GM18520 (cell line): ENCODE results near the gene WFDC1.
"Not testable (repeated sequence)": the region's sequence is repeated elsewhere in the genome, so short reads cannot be mapped to it uniquely, and the experiment has no call there.

ENCODE experiments used
- ATAC-seq: cut with Tn5 transposase; IDR thresholded peaks from one replicate; pipeline ENCODE4 v1.9.1; 2021; ENCODE audit not compliant: unreplicated experiment

WFDC1 gene

DNA sequence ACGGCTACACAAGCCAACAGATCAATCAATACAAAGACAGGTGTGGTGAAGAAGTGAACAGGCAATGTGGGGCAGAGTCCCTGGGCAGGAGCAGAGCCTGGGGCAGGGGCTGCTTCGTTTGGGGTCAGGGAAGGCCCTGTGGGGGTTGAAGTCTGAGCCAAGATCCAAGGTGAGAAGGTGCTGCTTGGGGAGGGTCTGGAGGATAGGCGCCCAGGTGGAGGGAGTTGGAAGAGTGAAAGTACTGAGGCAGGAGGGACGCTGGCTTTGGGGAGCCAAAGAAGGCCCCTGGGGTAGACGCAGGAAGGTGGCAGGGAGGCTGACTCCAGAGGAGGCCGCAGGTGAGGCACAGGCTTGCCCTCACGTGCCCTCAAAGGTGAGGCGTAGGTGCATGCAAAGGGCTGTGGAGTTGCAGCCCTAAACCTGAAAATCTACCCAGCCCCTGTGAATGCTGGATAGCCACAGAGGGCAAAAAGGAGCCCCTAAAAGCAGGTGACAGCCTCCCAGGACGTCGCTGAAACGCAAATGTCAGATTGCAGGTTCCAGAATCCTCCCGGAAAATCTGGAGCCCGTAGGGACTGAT, 33.3 kb downstream of the WFDC1 start:
- no peak for ATAC-seq

DNA sequence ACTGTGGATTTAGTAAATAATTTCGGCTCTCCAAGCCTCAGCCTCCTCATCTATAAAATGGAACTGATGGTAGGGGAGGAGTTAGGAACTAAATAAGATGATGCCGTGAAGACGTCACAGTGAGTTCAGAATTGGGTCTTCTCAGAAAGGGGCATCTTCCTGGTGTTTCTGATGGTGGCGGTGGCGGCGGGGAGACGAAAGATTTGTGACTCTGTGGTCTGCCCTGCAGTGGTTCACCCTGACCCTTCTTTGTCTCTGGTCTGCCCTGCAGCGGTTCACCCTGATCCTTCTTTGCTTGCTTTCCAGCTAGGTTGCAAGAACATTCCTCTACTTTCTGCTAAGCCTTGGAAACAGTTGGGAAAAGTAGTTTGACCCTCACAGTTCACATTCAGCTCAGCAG, 34.3 kb downstream of the WFDC1 start:
- no peak for ATAC-seq

DNA sequence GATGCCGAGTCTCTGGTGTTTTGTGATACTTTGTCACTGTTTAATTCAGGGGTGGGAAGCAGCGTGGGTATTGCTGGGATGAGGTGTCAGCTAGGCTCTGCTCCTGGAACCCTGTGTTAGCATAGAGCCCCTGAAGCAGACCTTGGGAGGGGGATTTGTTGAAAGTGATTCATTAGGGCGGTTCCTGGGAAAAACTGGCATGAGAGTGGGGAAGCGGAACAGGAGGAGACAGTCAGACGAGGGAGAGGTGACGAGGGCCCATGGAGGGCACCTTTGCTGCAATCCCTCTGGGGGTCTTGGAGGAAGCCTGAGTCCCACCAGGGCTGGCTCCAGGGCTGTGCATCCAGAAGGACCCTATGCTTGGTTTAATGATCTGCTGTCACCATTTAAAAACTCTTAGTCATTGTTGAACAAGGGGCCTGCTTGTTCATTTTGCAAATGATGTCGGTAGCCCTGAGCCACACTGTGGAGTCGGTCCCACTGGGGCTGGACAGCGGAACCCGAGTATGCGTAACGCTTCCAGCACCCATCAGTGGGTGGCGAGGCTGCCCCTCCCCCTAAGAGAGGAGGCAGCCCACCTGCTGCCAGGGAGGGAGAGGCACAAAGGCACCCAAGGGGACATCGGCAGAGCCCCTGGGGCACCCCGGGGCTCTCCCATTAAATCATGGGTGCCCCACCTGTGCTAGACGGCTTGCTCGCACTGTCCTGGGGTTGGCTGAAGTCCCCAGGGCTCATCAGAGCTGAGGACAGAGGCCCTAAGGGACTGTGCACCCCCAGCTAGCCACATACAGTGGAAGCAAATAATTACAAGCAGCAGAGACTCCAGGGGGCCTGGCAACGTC, 35.4 kb downstream of the WFDC1 start:
- ATAC-seq = no peak

DNA sequence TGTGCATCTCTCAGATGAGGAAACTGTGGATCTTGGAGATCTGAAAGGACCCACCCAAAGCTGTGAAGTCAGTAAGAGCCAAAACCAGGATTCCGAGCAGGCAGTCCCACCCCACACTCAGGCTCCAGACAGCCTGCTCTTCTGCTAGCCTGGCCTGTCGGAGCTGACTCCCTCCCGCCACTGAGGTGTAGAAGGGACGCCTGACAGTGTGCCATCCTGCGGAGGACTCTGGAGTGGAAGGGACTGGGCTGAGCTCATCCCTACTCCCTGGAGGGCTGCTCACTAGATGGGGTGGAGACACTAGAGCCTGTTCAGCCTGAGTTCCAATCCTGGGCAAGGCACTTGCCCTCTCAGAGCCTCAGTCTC, 36.0 kb downstream of the WFDC1 start:
- ATAC-seq = no peak

DNA sequence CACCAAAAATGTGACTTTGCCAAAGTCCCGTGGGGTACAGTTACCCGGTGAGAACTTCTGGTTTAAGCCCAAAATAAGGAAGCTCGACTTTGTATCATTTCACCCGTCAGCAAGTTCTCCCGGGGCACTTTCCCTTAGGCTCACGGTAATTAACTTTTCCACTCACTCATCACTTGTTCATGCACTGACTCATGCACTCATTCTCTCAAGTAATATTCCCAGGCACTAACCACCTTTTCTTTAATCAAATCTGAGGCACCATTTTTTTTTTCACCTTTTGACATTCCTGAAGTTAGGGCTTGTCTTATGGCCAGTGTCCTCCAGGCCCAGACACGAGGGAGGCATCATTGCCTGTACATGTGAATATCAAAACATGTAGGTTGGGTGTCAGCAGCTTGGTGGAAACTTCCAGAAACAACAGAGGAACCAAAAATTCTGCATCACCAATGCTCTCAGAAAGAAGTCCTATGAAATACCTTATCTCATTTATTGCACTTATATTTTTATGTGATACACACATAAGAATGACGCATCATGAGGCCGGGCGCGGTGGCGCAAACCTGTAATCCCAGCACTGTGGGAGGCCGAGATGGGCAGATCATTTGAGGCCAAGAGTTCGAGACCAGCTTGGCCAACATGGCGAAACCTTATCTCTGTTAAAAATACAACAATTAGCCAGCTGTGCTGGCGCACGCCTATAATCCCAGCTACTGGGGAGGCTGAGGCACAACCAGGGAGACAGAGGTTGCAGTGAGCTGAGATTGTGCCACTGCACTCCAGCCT, 37.5 kb downstream of the WFDC1 start:
- ATAC-seq = no peak

DNA sequence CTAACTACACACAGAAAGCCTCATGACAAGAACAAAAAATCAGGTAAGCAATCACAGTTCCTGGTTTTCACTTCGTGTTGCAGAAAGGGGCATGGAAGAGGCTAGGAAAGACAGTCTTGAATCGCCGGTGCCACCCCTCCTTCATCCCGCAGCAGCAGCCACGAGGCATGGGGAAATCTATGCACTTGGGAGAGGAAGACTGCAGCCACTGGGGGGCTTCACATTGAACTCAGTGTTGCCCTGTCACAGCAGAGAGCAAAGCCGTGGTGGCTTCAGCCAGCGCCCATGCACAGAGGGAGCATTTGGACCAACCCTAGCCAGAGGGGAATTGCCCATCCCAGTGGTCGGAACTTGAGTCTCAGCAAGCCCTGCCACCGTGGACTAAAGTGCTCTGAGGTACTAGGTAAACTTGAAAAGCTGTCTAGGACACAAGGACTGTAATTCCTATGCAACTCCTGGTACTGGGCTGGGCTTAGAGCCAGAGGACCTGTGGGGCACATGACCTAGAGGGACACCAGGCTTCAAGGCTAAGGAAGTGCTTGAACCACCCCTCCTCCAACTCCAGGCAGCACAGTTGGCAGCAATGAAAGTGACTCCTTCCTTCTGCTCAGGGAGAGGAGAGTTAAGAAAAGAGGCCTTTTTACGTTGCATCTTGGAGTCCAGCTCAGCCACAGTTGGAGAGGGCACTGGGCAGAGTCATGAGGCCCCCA, 38.5 kb downstream of the WFDC1 start:
- no peak for ATAC-seq

DNA sequence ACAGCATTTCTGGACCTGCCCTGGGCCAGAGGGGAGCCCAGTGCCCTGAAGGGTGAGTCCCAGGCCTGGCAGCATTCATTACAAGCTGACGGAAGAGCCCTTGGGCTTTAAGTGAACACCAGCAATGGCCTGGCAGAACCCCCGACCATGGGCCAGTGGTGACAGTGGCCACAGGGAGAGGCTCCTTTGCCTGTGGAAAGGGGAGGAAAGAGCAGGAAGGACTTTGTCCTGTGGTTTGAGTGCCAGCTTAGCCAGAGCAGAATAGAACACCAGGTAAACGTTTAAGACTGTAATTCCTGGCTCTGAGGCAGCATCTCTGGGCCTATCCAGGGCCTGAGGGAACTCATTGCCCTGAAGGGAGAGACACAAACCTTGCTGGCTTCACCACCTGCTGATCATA, 39.4 kb downstream of the WFDC1 start:
- no peak for ATAC-seq

DNA sequence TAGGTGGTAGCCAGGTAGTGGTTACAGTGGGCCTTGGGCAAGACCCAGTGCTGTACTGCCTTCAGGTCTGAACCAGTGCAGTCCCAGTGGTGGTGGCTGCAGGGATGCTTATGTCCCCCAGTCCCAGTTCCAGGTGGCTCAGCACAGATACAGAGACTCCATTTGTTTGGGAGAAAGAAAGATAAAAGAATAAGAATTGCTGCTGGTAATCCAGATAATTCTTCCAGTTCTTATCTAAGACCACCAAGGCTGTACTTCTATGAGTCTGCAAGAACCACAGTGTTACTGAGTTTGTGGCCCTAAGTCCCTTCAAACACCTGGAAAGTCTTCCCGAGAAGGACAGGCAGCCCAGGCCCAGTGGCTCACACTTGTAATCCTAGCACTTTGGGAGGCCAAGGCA, 39.8 kb downstream of the WFDC1 start:
- ATAC-seq = no peak

DNA sequence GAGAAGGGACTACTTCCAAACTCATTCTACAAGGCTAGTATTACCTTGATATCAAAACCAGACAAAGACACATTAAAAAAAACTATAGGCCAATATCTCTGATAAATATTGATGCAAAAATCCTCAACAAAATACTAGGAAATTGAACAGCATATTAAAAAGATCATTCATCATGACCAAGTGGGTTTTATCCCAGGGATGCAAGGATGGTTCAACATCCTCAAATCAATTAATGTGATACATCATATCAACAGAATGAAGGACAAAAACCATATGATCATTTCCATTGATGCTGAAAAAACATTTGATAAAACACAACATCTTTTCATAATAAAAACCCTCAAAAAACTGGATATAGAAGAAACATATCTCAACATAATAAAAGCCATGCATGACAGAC, 42.6 kb downstream of the WFDC1 start:
- not testable (repeated sequence) for ATAC-seq

DNA sequence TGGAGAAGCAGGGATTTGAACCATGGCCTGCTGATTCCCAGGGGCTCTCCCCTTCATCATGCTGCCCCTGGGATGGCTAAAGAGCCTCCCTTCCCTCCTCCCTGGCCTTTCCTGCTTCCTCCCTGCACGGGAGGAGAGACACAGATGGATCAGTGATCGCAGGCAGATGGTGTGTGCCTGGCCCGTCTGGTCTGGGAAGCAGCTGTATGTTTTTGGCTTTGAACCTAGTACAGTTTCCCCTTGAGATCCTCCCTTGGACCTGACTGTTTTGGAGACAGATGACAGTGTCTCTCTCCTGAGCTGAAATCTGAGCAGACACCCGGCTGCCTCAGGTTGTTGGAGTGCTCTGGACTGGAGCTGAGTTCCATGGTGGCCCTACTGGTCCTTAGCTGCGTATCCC, 44.6 kb downstream of the WFDC1 start:
- no peak for ATAC-seq

DNA sequence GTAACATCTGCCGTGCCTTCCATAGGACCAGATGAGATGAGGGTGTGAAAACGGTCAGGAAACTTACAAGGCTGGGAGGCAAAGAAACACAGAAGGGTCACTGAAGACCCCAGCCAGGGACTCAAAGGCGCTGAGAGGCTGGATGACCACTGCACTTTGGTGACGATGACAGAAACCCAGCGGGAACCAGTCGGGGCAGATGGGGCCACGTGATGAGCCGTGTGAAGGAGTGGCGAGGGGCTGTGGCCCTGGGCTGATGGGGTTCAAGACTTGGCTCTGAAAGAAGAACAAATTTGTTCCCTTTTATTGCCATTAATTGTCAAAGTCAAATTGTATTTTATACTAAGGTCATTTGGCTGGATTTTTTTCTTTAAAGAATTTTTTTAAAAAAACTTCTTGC, 45.1 kb downstream of the WFDC1 start:
- ATAC-seq = no peak

DNA sequence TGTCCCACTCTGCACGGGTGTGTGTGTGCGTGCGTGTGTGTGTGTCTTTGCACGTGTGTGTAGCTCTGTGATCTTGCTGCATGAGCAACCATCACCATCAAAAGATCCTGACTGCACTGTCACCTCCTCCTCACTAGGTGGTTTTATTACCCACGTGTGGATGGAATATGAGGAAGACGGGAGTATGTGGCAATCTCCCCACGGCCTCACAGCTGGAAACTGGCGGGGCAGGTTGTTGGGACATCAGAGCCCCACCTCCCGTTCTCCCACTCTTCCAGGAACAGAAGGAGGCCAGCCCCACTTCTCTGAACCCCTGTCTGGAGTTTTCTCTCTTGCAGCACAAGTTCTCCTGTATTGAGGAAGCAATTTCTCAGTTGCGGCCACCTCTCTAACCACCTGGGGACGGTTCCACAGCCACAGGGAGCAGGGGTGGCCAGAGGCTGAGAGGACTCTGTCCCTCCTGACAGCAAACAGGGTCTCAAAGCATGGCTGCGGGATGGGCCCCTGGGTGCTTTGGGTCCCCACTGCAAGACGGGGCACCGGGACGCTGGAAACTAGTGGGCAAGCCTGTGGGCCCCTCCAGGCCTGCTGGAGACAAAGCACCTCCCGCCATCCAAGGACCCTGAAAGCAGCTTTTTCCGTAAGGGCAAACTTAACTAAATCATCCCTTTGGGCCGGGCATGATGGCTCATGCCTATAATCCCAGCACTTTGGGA, 45.8 kb downstream of the WFDC1 start:
- ATAC-seq = no peak

DNA sequence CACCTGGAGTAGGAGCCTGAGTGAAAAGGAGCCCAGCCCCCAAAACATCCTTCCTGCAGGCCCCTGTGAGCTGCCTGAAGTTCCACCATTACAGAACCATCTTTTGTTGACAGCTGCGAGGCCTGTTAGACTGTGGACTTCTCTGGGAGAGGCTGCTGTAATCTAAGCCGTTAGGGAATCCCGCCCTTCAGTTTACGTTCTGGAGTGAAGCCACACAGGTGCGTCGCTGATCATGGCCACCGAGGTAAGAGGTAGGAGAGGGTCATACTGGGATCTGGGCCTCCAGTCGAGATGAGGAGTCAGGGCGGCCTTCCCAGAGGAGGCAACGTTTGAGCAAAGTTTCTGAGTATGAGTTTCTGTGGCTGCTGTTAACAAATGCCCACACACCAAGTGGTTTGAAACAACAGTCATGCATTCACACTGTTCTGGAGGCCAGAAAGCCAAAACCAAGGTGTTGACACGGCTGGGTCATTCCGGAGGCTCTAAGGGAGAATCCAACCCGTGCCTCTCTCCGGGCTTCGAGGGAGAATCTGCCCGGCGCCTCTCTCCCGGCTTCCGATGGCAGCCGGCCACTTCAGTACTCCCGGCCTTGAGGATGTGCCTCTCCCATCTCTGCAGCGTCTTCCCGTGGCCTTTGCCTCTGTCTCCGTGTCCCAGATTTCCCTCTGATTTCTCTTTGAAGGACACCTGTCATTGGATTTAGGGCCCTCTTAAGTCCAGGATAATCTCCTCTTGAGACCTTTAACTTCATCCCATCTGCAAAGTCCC, 47.0 kb downstream of the WFDC1 start:
- no peak for ATAC-seq

DNA sequence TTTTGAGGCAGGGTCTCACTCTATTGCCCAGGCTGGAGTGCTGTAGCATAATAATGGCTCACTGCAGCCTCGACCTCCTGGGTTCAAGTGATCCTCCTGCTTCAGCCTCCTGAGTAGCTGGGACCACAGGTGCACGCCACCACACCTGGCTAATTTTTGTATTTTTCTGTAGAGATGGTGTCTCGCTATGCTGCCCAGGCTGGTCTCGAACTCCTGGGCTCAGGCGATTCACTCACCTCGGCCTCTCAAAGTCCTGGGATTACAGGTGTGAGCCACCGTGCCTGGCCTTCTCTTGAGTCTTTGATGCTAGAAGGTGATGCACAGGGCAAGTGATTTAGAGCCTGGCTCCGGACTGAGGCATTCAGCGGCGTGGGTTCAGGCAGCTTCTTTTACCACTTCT, 49.1 kb downstream of the WFDC1 start:
- ATAC-seq = not testable (repeated sequence)

DNA sequence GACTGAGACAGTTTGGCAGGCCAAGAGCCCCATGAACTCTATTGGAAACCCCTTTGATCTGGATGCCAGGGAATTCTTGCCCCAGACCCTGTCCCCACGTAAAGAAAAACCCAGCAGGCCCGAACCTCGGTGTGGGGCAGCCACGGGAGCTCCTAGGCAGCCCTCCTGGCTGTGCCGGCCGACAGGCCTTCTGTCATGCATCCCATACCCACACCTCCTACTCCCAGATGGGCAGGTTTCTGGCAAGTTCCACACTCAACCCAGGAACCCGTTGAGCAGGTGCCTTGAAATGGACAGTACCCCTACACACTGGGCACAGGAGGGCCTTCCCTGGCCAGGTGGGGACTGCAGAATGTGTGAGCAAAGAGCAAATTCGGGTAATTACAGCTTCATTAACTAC, 50.1 kb downstream of the WFDC1 start:
- ATAC-seq = no peak

DNA sequence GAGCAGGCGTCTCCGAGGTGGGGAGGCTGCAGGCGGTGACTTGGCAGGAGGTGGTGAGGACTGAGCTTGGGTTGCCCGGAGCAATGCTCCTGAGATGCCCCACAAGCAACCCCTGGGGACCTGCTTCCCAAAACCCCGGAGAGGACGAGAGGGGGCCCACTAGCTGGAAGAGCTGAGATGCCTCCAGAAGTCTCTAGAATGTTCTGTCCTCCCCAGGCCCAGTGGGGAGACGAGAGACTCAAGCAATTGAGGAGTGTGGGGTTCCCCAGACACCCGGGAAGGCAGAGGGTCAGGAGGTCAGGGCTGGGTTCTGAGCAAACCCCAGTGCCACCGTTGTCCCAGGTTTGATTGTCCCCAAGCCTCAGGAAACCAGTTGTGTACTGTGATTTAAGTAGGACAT, 52.5 kb downstream of the WFDC1 start:
- ATAC-seq = no peak

DNA sequence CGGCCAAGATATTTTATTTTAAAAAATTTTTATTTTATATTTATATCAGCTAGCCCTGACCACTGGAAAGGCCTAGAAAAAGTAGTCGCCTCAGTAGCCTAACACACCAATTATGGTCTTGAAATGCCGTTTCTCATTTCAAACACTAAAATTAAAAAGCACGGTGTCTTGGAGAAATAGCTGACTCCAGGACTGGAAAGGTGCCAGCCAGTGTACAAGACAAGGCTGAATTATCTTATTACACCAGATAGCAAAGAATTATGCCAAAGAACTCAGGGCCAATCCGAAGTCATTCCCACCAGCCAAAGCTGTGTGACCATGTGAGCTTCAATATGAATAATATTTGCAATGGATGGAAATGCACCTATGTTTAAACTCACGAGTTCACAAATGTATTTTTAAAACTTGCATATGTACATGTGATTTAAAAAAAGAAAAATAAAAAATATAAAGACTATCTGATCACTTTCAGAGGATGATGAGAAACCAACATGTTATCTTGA, 53.8 kb downstream of the WFDC1 start:
- ATAC-seq = no peak

DNA sequence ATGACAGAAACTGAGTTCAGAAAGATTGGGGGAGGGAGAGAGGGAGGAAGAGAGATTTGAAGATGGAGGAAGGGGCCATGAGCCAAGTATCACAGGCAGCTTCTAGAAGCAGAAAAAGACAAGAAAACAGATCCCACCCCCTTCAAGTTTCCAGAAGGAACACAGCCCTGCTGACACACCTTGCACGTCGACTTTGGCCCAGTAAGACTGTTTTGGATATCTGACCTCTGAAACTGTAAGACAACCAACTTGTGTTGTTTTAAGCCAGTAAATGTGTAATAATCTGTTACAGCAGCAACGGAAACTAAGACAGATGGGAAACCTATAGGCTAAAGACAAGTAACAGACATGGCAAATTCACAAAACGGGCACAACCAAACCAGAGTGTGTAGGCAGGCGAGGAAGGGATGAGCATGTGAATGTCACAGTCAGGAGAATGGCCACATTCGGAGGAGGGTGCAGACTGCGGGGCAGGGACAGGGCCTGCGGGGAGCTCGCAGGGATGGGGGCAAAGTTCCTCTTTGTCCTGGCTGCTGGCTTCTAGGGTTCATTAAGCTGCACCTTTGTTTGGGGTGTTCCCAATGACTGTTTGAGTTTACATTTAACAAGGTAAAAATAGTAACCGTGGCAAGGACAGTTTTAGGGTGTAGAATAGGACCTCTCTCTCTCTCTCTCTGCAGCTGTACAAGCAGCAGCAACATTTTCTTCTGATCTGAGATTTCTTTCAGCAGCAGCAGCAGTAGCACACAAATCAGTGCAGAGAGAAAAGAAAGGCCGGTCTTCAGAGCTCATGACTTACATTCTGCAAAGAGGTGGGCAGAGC, 55.4 kb downstream of the WFDC1 start:
- ATAC-seq = no peak
